Breast epithelium (tissue), 4 donors: Measurements from ENCODE around the gene TSHR. TPM values are rescaled to one million over a fixed set of nuclear protein-coding genes. Genes with fewer than 3 reads are reported as not detected.

ENCODE experiments used
- DNase-seq, 2 donors: peaks; one replicate each; pipeline ENCODE4 v3.0.0-alpha.2; 2019; ENCODE audit warnings: low spot score in 2 of 2
- H3K27ac ChIP-seq, 2 donors: fragments of 200-600 bp; sonication (generic) in 1 of 2; one replicate each; pipeline ENCODE4 v1.5.1; 2016 to 2019; ENCODE audit warnings: mild to moderate bottlenecking in 1 of 2
- H3K27me3 ChIP-seq, 2 donors: fragments of 200-600 bp; sonication (generic) in 1 of 2; one replicate each; pipeline versions ENCODE4 v1.5.1 to v1.6.0; 2017 to 2019; ENCODE audit warnings: control low read depth in 1 of 2, mild to moderate bottlenecking in 1 of 2
- H3K36me3 ChIP-seq: fragments of 200-600 bp; one replicate; pipeline ENCODE4 v1.5.1; 2019
- H3K4me1 ChIP-seq, 2 donors: fragments of 200-600 bp; sonication (generic); one replicate each; pipeline ENCODE4 v1.5.1; 2016 to 2019; ENCODE audit warnings: control low read depth in 1 of 2
- H3K4me3 ChIP-seq, 3 donors: fragments of 200-600 bp; sonication (generic); 1 replicate in 2 of 3; 2 replicates in 1 of 3; pipeline ENCODE4 v1.5.1; 2016 to 2019; ENCODE audit warnings: mild to moderate bottlenecking in 3 of 3, moderate library complexity in 2 of 3
- H3K9me3 ChIP-seq, 2 donors: fragments of 200-600 bp; sonication (generic) in 1 of 2; one replicate each; pipeline ENCODE4 v1.5.1; 2016 to 2019; ENCODE audit warnings: control low read depth in 1 of 2
- POLR2A ChIP-seq: fragments of 450-650 bp; IDR thresholded peaks from one replicate; pipeline ENCODE4 v1.6.1; 2016; ENCODE audit warnings: antibody characterized with exemption, mild to moderate bottlenecking, moderate library complexity
- POLR2AphosphoS5 ChIP-seq, 3 donors: sonication (generic); formaldehyde crosslinking; IDR thresholded peaks; one replicate each; pipeline ENCODE4 v1.6.1; 2017; ENCODE audit warnings: antibody characterized with exemption in 3 of 3
- intact Hi-C: fragments of 100-400 bp; cut with DNase I; formaldehyde crosslinking; loops from one replicate; pipeline ENCODE4 v1.15.1; 2023; ENCODE audit warnings: low total_unique reads
- total RNA-seq, 3 donors: library from RNA; depleted of rRNA; stranded (reverse); fragments of >200 nt; gene quantifications; one replicate each; pipeline ENCODE4 v1.1.0, GENCODE V29; 2016
- TF ChIP-seq, protein P1 (sequence below), 3 donors: fragments of 450-650 bp; IDR thresholded peaks; one replicate each; pipeline ENCODE4 v1.5.1; 2016 to 2017; ENCODE audit warnings: antibody characterized with exemption in 3 of 3, mild to moderate bottlenecking in 3 of 3, moderate library complexity in 3 of 3

TSHR gene
- total RNA-seq, 3 donors from 2014 or later: 0.48 to 1.6 TPM; not detected in 1

DNA sequence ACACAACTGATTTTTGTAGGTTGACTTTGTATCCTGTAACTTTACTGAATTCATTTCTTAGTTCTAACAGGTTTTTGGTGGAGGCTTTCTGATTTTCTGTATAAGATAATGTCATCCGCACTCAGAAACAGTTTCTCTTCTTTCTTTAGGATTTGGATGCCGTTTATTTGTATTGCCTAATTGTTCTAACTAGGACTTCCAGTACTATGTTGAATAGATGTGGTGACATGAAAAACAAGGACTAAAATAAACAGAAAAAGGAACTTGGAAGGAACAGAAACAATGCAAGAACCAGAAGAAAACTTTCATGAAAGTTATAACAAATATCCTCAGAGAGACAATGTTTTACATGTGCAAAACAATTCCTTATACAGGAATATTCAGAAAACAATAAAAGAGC, 165.1 kb downstream of the TSHR start:
- Histone ChIP-seq H3K4me1 (no peaks in the 10 kb centered on the region), H3K9me3 (no peaks in the 10 kb centered on the region), H3K27ac (no peak overlapping the region), H3K36me3 (no peaks in the 10 kb centered on the region), H3K27me3 (no peaks in the 10 kb centered on the region), H3K4me3 (no peak overlapping the region)
- TF ChIP-seq POLR2AphosphoS5 (IDR thresholded peaks at IDR 0.05): no peak
- TF ChIP-seq POLR2A: no peak
- TF ChIP-seq, protein P1, sequence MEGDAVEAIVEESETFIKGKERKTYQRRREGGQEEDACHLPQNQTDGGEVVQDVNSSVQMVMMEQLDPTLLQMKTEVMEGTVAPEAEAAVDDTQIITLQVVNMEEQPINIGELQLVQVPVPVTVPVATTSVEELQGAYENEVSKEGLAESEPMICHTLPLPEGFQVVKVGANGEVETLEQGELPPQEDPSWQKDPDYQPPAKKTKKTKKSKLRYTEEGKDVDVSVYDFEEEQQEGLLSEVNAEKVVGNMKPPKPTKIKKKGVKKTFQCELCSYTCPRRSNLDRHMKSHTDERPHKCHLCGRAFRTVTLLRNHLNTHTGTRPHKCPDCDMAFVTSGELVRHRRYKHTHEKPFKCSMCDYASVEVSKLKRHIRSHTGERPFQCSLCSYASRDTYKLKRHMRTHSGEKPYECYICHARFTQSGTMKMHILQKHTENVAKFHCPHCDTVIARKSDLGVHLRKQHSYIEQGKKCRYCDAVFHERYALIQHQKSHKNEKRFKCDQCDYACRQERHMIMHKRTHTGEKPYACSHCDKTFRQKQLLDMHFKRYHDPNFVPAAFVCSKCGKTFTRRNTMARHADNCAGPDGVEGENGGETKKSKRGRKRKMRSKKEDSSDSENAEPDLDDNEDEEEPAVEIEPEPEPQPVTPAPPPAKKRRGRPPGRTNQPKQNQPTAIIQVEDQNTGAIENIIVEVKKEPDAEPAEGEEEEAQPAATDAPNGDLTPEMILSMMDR (IDR thresholded peaks at IDR 0.05): no peak
- intact Hi-C loops: no loop called here
- DNase-seq: no peak

DNA sequence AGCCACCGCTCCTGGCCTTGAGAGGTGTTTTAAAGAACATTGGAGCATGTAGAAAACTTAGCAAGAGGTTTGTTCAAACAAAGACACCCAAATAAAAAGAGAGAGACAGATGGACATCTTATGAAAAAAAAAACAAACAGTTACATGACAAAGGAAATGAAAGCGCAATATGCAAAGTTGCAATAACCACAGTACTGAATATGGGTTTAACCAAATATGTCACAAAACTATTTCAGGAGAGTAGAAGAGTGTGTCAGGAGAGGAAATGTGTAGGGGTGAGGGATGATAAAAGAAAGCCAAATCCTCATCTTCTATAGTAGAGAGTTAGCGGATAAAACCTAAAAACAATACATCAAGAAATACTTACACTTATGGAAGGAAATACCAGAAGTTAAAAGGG, 166.9 kb downstream of the TSHR start:
- no peak for DNase-seq
- TF ChIP-seq POLR2AphosphoS5 (IDR thresholded peaks at IDR 0.05): no peak
- TF ChIP-seq, protein P1 (IDR thresholded peaks at IDR 0.05): no peak
- TF ChIP-seq POLR2A: no peak
- no peaks in the 10 kb centered on the region for H3K27me3 ChIP-seq
- intact Hi-C loops: no loop called here
- H3K9me3 ChIP-seq: no peaks in the 10 kb centered on the region
- H3K36me3 ChIP-seq: no peaks in the 10 kb centered on the region
- no peak overlapping the region for H3K27ac ChIP-seq
- H3K4me3 ChIP-seq: no peak overlapping the region
- no peaks in the 10 kb centered on the region for H3K4me1 ChIP-seq

DNA sequence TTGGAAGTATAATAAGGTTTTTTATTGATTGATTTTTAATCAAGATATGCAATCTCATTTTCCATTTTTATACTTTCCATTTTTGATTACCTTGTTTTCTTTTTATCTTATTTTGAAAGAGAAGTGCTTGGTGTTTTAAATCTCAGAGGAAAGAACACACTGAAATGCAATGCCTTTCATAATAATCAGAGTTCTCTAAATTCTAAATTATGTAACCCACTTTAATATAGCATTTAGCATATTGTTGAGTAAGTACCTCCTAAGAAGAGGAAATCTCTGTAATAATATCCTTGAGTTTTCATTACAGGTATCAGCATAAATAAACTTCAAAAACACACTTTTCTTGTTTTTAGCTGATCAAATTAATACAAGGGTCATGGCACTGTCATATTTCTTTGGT, 168.4 kb downstream of the TSHR start:
- H3K27ac ChIP-seq: no peak overlapping the region
- no peaks in the 10 kb centered on the region for H3K9me3 ChIP-seq
- intact Hi-C loops: no loop called here
- H3K4me1 ChIP-seq: no peaks in the 10 kb centered on the region
- TF ChIP-seq POLR2A: no peak
- TF ChIP-seq POLR2AphosphoS5 (IDR thresholded peaks at IDR 0.05): no peak
- DNase-seq: no peak
- no peaks in the 10 kb centered on the region for H3K27me3 ChIP-seq
- no peak overlapping the region for H3K4me3 ChIP-seq
- no peaks in the 10 kb centered on the region for H3K36me3 ChIP-seq

DNA sequence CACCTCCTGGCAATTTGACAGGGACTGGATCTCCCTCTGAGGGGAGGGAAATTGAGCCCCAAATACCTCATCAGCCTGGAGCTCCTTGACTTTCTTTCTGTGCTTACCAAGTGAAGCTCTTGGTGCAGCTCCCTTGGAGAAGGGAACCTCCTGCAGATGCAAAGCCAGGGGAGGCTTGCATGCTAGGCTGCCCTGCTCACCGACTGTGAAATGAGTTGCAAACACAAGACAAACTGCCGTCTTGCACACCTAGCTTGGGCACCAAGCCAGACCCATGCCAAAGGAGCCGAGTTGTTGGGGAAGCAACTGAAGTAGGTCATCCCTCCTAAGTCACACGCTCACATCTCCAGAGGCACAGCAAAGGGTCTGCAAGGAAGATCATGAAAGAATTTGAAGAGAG, 170.1 kb downstream of the TSHR start:
- no peak overlapping the region for H3K27ac ChIP-seq
- no peaks in the 10 kb centered on the region for H3K36me3 ChIP-seq
- intact Hi-C loops: loop anchor here (5.0 kb wide), 1 partner anchor 452 kb away; no protein-coding TSS in a partner anchor
- H3K27me3 ChIP-seq: no peaks in the 10 kb centered on the region
- DNase-seq: no peak
- TF ChIP-seq, protein P1 (IDR thresholded peaks at IDR 0.05): no peak
- TF ChIP-seq POLR2AphosphoS5 (IDR thresholded peaks at IDR 0.05) (no peak), POLR2A (no peak)
- no peaks in the 10 kb centered on the region for H3K4me1 ChIP-seq
- no peak overlapping the region for H3K4me3 ChIP-seq
- H3K9me3 ChIP-seq: no peaks in the 10 kb centered on the region

DNA sequence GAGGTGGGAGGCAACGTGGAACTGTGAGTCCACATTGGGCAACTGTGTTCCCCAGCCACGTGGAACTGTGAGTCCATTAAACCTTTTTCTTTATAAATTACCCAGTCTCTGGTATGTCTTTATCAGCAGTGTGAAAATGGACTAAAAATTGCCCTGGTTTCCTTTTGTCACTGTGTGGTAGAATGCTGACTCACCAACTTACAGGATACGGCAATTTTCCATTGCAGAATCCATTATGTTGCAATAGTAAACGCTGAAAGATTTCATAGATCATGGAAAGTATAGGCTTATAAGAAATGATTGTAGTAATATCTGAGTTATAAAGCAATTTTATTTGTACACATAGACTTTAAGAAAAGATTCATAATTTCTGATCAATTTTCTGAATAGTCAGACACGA, 172.4 kb downstream of the TSHR start:
- Histone ChIP-seq H3K27ac (no peak overlapping the region), H3K4me3 (no peak overlapping the region), H3K9me3 (no peaks in the 10 kb centered on the region), H3K4me1 (no peaks in the 10 kb centered on the region), H3K36me3 (no peaks in the 10 kb centered on the region), H3K27me3 (no peaks in the 10 kb centered on the region)
- DNase-seq: no peak
- intact Hi-C loops: loop anchor here (5.0 kb wide), 1 partner anchor 450 kb away; no protein-coding TSS in a partner anchor
- TF ChIP-seq, protein P1 (IDR thresholded peaks at IDR 0.05): no peak
- TF ChIP-seq POLR2AphosphoS5 (IDR thresholded peaks at IDR 0.05) (no peak), POLR2A (no peak)

DNA sequence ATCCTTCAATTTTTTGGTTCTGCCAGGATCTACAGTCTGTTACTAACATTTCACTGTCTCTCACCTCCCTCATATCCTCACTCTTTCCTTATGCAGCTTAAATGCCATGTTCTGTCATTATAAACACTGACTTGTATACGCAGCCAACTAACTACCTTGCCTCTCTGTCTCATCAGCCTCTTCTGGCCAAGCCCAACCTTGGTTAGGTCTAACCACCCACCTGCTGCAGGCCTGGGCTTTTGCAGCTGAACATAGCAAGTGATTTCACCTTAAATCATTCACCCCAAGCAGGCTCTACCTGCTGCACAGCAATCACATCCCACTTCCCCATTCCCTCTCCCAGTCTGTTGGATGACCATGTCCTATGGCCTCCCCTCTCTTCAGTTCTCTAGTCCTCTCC, 173.8 kb downstream of the TSHR start:
- TF ChIP-seq, protein P1 (IDR thresholded peaks at IDR 0.05): no peak
- TF ChIP-seq POLR2AphosphoS5 (IDR thresholded peaks at IDR 0.05): no peak
- TF ChIP-seq POLR2A: no peak
- Histone ChIP-seq H3K9me3 (no peaks in the 10 kb centered on the region), H3K27ac (no peak overlapping the region), H3K4me1 (no peaks in the 10 kb centered on the region), H3K36me3 (no peaks in the 10 kb centered on the region), H3K4me3 (no peak overlapping the region), H3K27me3 (no peaks in the 10 kb centered on the region)
- intact Hi-C loops: loop anchor here (5.0 kb wide), 1 partner anchor 448 kb away; no protein-coding TSS in a partner anchor
- DNase-seq: no peak
